Stimulated activated naive CD4-positive, alpha-beta T cell treated with Interleukin-2 at 50 U/mL for 16 hours (primary cell): ENCODE data around the gene NANOS3.
"Not testable (repeated sequence)": the region's sequence is repeated elsewhere in the genome, so short reads cannot be mapped to it uniquely, and the experiment has no call there.

Source experiments
- DNase-seq: peaks from one replicate; lab custom pipeline; 2025; lab: John Stamatoyannopoulos, UW

The NANOS3 gene

DNA sequence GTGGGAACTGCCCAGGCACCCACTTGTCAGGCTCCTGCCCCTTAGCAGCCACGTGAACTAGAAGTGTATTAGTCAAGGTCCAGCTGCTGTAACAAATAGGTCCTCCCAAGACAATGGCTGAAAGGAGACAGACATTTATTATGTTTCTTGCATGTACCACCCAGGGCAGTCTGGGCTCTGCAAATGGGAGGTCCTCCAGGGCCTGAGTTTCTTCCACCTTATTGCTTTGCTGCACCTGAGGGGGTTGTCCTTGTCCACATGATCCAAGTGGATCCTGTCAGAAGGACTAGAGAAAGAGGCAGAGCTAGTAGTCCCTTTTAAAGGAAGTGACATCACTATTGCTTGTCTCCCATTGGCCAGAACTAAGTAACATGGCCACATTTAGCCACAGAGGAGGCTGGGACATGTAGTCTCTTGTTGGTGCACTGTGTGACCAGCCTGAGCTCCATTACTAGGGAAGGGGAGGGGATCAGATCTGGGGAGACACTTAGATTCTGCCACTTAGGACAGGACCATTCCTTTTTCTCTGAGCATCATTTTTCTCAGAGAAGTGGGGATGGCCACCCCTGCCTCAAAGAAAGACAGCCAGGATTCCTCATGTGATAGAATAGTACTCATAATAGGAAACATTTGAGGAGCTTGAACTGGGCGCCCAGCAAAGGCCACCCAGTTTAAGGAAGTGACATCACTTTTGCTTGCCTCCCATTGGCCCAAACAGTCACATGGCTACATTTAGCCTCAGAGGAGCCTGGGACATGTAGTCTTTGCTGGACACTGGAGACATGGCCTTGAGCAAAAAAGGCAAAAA is 44.2 kb downstream of the NANOS3 start:
- no peak for DNase-seq

DNA sequence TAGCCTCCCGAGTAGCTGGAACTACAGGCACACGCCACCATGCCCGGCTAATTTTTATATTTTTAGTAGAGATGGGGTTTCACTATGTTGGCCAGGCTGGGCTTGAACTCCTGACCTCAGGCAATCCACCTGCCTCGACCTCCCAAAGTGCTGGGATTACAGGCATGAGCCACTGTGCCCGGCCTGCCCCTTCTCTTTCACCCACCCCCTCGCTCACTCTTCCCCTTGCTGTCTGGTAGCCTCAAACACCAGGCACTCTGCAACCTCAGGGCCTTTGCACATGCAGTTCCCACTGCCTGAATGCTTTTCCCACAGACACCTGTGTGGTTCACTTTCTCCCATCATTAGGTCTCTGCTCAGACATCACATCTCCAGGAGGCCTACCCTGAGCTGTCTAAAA is 45.2 kb downstream of the NANOS3 start:
- not testable (repeated sequence) for DNase-seq

DNA sequence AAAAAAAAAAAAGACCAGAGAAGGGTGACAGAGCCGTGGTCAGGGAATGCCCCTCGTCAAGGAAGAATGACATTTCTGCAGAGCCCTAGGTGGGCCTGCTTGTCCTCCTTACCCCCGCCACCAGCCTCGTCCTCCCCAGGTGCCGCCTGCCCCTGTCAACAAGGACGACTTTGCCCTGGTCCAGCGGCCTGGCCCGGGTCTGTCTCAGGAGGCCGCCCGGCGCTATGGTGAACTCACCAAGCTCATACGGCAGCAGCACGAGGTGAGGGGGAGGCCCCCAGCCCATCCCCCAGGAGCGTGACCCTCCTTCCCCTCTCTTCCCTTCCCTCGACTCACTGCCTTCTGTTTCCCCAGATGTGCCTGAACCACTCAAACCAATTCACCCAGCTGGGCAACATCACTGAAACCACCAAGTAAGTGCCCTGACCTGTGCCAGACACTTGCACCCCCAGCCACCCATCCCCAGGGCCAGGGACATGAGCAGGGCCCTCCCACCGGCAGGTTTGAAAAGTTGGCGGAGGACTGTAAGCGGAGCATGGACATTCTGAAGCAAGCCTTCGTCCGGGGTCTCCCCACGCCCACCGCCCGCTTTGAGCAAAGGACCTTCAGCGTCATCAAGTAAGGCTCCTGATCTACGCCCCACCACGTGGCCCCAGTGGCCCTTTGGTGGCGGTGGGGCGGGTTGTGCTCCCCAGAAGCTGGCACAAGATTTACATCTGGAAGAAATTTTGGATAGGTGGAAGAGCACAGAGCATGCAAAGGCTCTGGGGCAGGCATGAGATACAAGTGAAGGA is 46.5 kb downstream of the NANOS3 start:
- no peak for DNase-seq

DNA sequence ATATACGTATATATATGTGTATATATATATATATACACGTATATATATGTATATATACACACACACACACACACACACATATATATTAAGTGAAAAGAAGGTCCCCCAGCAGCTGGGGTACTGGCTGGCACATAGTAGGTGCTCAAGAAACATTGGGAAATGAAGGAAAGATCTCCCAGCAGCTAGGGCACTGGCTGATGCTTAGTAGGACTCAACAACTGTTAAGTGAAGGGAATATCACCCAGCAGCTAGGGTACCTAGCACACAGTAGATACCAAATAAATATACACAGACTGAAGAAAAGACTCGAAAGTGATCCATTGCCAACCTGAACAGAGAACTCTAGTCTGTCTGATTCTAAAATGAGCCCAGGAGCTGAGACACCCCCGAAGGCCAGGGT is 49.1 kb downstream of the NANOS3 start:
- DNase-seq: no peak

DNA sequence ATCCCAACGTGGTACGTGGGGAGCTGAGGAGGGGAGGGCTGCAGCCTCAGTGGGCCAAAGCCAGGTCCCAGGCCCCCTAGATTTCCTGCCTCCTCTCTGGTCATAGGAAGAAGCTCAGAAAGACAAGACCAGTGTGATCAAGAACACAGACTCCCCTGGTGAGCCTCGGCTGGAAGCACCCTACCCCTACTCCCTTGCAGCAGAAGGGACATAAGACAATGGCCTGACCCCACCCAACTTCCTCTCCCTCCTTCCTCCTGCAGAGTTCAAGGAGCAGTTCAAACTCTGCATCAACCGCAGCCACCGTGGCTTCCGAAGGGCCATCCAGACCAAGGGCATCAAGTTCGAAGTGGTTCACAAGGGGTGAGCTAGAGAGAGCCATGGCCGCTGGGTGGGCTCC is 49.8 kb downstream of the NANOS3 start:
- no peak for DNase-seq

DNA sequence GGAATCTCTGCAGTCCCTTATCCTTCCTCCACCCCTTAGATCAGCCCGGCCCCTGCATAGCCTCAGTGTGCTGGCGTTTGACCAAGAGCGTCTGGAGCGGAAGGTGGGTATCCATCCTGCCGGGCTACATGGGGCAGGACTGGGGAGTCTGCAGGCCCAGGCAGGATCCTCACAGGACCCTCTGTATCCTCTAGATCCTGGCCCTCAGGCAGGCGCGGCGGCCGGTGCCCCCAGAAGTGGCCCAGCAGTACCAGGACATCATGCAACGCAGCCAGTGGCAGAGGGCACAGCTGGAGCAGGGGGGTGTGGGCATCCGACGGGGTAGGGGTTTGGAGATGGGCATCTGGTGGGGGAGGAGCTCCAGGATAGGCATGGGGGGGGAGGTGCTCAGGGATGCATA is 52.4 kb downstream of the NANOS3 start:
- no peak for DNase-seq

DNA sequence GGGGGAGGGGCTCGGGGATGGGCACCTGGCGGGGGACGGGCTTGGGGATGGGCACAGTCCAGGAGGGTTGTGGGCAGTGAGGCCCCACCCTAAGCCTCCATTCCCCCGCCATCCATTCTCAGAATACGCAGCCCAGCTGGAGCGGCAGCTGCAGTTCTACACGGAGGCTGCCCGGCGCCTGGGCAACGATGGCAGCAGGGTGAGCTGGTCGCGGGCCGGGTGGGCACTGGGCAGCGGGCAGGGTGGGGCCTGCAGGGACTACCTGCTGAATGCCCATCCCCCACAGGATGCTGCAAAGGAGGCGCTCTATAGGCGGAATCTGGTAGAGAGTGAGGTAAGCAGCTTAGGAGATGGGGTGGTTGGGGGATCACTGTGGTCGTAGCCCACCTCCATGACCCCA is 53.0 kb downstream of the NANOS3 start:
- no peak for DNase-seq
